Testis (tissue), 2 donors: ENCODE data around the gene CD80.

Experiments
- CTCF ChIP-seq, 3 experiments: fragments of 450-650 bp in 2 of 3; fragments of 200-600 bp in 1 of 3; sonication (generic) in 1 of 3; IDR thresholded peaks; one replicate each; pipeline ENCODE4 v1.5.1; 2016 to 2019; ENCODE audit warnings: antibody characterized with exemption in 3 of 3, mild to moderate bottlenecking in 2 of 3, moderate library complexity in 1 of 3
- POLR2A ChIP-seq: fragments of 450-650 bp; IDR thresholded peaks from one replicate; pipeline ENCODE4 v1.6.1; 2017; ENCODE audit warnings: antibody characterized with exemption, mild to moderate bottlenecking, moderate library complexity

GRCh38 chr3:119553823-119554415 lies 5.5 kb downstream of the CD80 start:
- TF ChIP-seq CTCF (IDR thresholded peaks at IDR 0.05) (no peak), POLR2A (no peak)
